ENCODE data around the gene SETDB1.

The SETDB1 gene

DNA sequence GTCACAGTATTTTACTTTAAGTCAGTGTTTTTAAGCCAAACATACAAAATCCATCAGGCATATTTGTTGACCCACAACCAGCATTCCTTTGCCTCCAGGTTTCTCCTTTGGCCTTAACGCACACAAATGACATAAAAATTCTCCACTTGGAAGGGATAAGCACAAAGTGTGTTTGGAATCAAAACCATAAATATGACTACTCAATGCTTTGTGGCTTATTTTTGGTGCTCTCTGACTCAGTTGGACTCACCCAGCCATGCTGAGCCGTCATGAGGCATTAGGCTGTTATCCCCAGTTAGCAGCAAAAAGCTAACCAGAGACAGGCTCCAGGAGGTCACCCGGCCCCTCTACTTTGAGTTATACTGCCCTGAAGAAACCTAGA, 83.0 kb downstream of the SETDB1 start:
- WGBS (ENCODE audit: insufficient coverage), result 60% methylated on average over 2 of the region's 3 CpGs
- Histone ChIP-seq H3K4me3 (ENCODE audit: control insufficient read depth in 1 of 7, extremely low read depth in 1 of 7, insufficient read depth in 4 of 7, low read depth in 2 of 7, low read length in 6 of 7) (peak overlapping the region in 6 of 7 experiments; percentile 75 to 96 (median 84)), H3K36me3 (ENCODE audit: control insufficient read depth in 4 of 4, insufficient read depth in 4 of 4, low read length in 3 of 4) (no peaks in the 10 kb centered on the region), H3K9me3 (ENCODE audit: control extremely low read depth in 1 of 5, control insufficient read depth in 4 of 5, insufficient read depth in 2 of 5, low read depth in 1 of 5, low read length in 4 of 5) (no peaks in the 10 kb centered on the region), H3K4me1 (ENCODE audit: control extremely low read depth in 1 of 4, control insufficient read depth in 4 of 4, insufficient read depth in 4 of 4, low read length in 3 of 4) (peaks cover 34 to 93% (median 81%) of the 10 kb centered on the region in 4 experiments), H3K27ac (ENCODE audit: insufficient read depth in 1 of 2, low read depth in 1 of 2, low read length in 2 of 2, poor library complexity in 1 of 2, severe bottlenecking in 2 of 2) (peak overlapping the region; percentile 95 to 98), H3K27me3 (replicated peaks in 2 of 5; ENCODE audit: control insufficient read depth in 4 of 5, insufficient read depth in 5 of 5, low read length in 4 of 5) (no peaks in the 10 kb centered on the region)
- ChIA-PET POLR2A (no interaction called here), CTCF (interaction anchor here (1.1 to 1.7 kb wide), 2 partner anchors 10 to 29 kb away, joined by 7 read pairs; no protein-coding TSS in a partner anchor)
- no peak for DNase-seq

- Histone ChIP-seq H3K4me1 (ENCODE audit: control extremely low read depth in 1 of 4, control insufficient read depth in 4 of 4, insufficient read depth in 4 of 4, low read length in 3 of 4) (peaks cover 33 to 89% (median 76%) of the 10 kb centered on the region in 4 experiments), H3K36me3 (ENCODE audit: control insufficient read depth in 4 of 4, insufficient read depth in 4 of 4, low read length in 3 of 4) (no peaks in the 10 kb centered on the region), H3K9me3 (ENCODE audit: control extremely low read depth in 1 of 5, control insufficient read depth in 4 of 5, insufficient read depth in 2 of 5, low read depth in 1 of 5, low read length in 4 of 5) (no peaks in the 10 kb centered on the region), H3K27me3 (replicated peaks in 2 of 5; ENCODE audit: control insufficient read depth in 4 of 5, insufficient read depth in 5 of 5, low read length in 4 of 5) (no peaks in the 10 kb centered on the region), H3K4me3 (ENCODE audit: control insufficient read depth in 1 of 7, extremely low read depth in 1 of 7, insufficient read depth in 4 of 7, low read depth in 2 of 7, low read length in 6 of 7) (peak overlapping the region in 2 of 7 experiments; percentile 87 to 88), H3K27ac (ENCODE audit: insufficient read depth in 1 of 2, low read depth in 1 of 2, low read length in 2 of 2, poor library complexity in 1 of 2, severe bottlenecking in 2 of 2) (peak overlapping the region in 1 of 2 experiments; percentile 98)
- DNase-seq, result no peak
- ChIA-PET CTCF (interaction anchor here (1.1 to 1.7 kb wide), 3 partner anchors 11 to 30 kb away, joined by 3 to 7 read pairs (median 7); no protein-coding TSS in a partner anchor), POLR2A (no interaction called here)
- 98% methylated on average over 7 of the region's 8 CpGs for WGBS (ENCODE audit: insufficient coverage)
Measured at GRCh38 chr1:151009674-151010345, 83.6 kb downstream of the SETDB1 start.

DNA sequence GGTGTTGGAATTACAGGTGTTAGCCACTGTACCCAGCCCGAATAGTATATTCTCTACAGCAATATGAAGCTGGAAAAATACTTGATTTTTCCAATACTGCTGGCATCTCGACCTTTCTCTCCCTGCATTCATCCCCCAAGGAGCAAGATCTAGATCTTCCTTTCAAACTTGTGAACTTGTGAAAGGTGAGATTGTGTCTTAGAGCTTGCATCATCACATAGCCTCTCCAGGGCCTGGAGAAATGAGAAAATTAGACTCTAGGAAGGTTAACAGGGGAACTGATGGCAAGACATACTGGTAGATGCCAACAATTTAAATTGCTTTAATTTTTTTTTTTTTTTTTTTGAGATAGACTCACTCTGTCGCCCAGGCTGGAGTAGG, 84.2 kb downstream of the SETDB1 start:
- peak overlapping the region in 1 of 2 experiments; percentile 27 for H3K27ac ChIP-seq (ENCODE audit: insufficient read depth in 1 of 2, low read depth in 1 of 2, low read length in 2 of 2, poor library complexity in 1 of 2, severe bottlenecking in 2 of 2)
- 100% methylated on average over 1 of the region's 3 CpGs for WGBS (ENCODE audit: insufficient coverage)
- CTCF ChIA-PET, result interaction anchor here (1.4 kb wide), 1 partner anchor 12 kb away, joined by 3 read pairs; no protein-coding TSS in a partner anchor
- H3K9me3 ChIP-seq (ENCODE audit: control extremely low read depth in 1 of 5, control insufficient read depth in 4 of 5, insufficient read depth in 2 of 5, low read depth in 1 of 5, low read length in 4 of 5), result no peaks in the 10 kb centered on the region
- H3K4me3 ChIP-seq (ENCODE audit: control insufficient read depth in 1 of 7, extremely low read depth in 1 of 7, insufficient read depth in 4 of 7, low read depth in 2 of 7, low read length in 6 of 7), result no peak overlapping the region
- no peaks in the 10 kb centered on the region for H3K36me3 ChIP-seq (ENCODE audit: control insufficient read depth in 4 of 4, insufficient read depth in 4 of 4, low read length in 3 of 4)
- peaks cover 32 to 84% (median 71%) of the 10 kb centered on the region in 4 experiments for H3K4me1 ChIP-seq (ENCODE audit: control extremely low read depth in 1 of 4, control insufficient read depth in 4 of 4, insufficient read depth in 4 of 4, low read length in 3 of 4)
- DNase-seq, result no peak
- no peaks in the 10 kb centered on the region for H3K27me3 ChIP-seq (replicated peaks in 2 of 5; ENCODE audit: control insufficient read depth in 4 of 5, insufficient read depth in 5 of 5, low read length in 4 of 5)
- POLR2A ChIA-PET, result no interaction called here

GRCh38 chr1:151011154-151011850, 85.1 kb downstream of the SETDB1 start:
- peak in 2 of 3 donors; percentile 80 to 85 for DNase-seq
- WGBS (ENCODE audit: insufficient coverage), result 71% methylated on average over 1 of the region's 4 CpGs
- no peaks in the 10 kb centered on the region for H3K27me3 ChIP-seq (replicated peaks in 2 of 5; ENCODE audit: control insufficient read depth in 4 of 5, insufficient read depth in 5 of 5, low read length in 4 of 5)

GRCh38 chr1:151012684-151013471, 86.7 kb downstream of the SETDB1 start:
- CTCF ChIA-PET, result interaction anchor here (1.0 to 1.9 kb wide), 3 partner anchors 11 to 31 kb away, joined by 3 to 7 read pairs (median 3); partner anchors contain the start of gene ANXA9
- Histone ChIP-seq H3K27me3 (replicated peaks in 2 of 5; ENCODE audit: control insufficient read depth in 4 of 5, insufficient read depth in 5 of 5, low read length in 4 of 5) (no peaks in the 10 kb centered on the region), H3K36me3 (ENCODE audit: control insufficient read depth in 4 of 4, insufficient read depth in 4 of 4, low read length in 3 of 4) (peaks cover 0 to 5% (median 2%) of the 10 kb centered on the region in 4 experiments), H3K27ac (ENCODE audit: insufficient read depth in 1 of 2, low read depth in 1 of 2, low read length in 2 of 2, poor library complexity in 1 of 2, severe bottlenecking in 2 of 2) (peak overlapping the region in 1 of 2 experiments; percentile 59), H3K4me1 (ENCODE audit: control extremely low read depth in 1 of 4, control insufficient read depth in 4 of 4, insufficient read depth in 4 of 4, low read length in 3 of 4) (peaks cover 21 to 58% (median 46%) of the 10 kb centered on the region in 4 experiments), H3K4me3 (ENCODE audit: control insufficient read depth in 1 of 7, extremely low read depth in 1 of 7, insufficient read depth in 4 of 7, low read depth in 2 of 7, low read length in 6 of 7) (no peak overlapping the region), H3K9me3 (ENCODE audit: control extremely low read depth in 1 of 5, control insufficient read depth in 4 of 5, insufficient read depth in 2 of 5, low read depth in 1 of 5, low read length in 4 of 5) (no peaks in the 10 kb centered on the region)
- POLR2A ChIA-PET, result no interaction called here
- WGBS (ENCODE audit: insufficient coverage), result 96% methylated on average over 11 of the region's 14 CpGs
- no peak for DNase-seq

More at GRCh38 chr1:151011154-151011850, 85.1 kb downstream of the SETDB1 start:
- no peaks in the 10 kb centered on the region for H3K9me3 ChIP-seq (ENCODE audit: control extremely low read depth in 1 of 5, control insufficient read depth in 4 of 5, insufficient read depth in 2 of 5, low read depth in 1 of 5, low read length in 4 of 5)
- H3K27ac ChIP-seq (ENCODE audit: insufficient read depth in 1 of 2, low read depth in 1 of 2, low read length in 2 of 2, poor library complexity in 1 of 2, severe bottlenecking in 2 of 2), result peak overlapping the region; percentile 30 to 45
- CTCF ChIA-PET, result interaction anchor here (0.7 to 1.9 kb wide), 5 partner anchors 13 to 60 kb away, joined by 3 to 7 read pairs (median 4); no protein-coding TSS in a partner anchor
- POLR2A ChIA-PET, result interaction anchor here (0.6 to 0.7 kb wide), 2 partner anchors 240 to 246 kb away, joined by 4 to 5 read pairs; partner anchors contain the start of gene CTSS
- H3K4me3 ChIP-seq (ENCODE audit: control insufficient read depth in 1 of 7, extremely low read depth in 1 of 7, insufficient read depth in 4 of 7, low read depth in 2 of 7, low read length in 6 of 7), result peak overlapping the region in 3 of 7 experiments; percentile 1 to 42 (median 12)
- H3K36me3 ChIP-seq (ENCODE audit: control insufficient read depth in 4 of 4, insufficient read depth in 4 of 4, low read length in 3 of 4), result no peaks in the 10 kb centered on the region
- H3K4me1 ChIP-seq (ENCODE audit: control extremely low read depth in 1 of 4, control insufficient read depth in 4 of 4, insufficient read depth in 4 of 4, low read length in 3 of 4), result peaks cover 27 to 74% (median 61%) of the 10 kb centered on the region in 4 experiments

- peak overlapping the region in 1 of 2 experiments; percentile 32 for H3K27ac ChIP-seq (ENCODE audit: insufficient read depth in 1 of 2, low read depth in 1 of 2, low read length in 2 of 2, poor library complexity in 1 of 2, severe bottlenecking in 2 of 2)
- H3K9me3 ChIP-seq (ENCODE audit: control extremely low read depth in 1 of 5, control insufficient read depth in 4 of 5, insufficient read depth in 2 of 5, low read depth in 1 of 5, low read length in 4 of 5), result no peaks in the 10 kb centered on the region
- 32% methylated on average over 2 of the region's 2 CpGs for WGBS (ENCODE audit: insufficient coverage)
- H3K4me3 ChIP-seq (ENCODE audit: control insufficient read depth in 1 of 7, extremely low read depth in 1 of 7, insufficient read depth in 4 of 7, low read depth in 2 of 7, low read length in 6 of 7), result no peak overlapping the region
- H3K4me1 ChIP-seq (ENCODE audit: control extremely low read depth in 1 of 4, control insufficient read depth in 4 of 4, insufficient read depth in 4 of 4, low read length in 3 of 4), result peaks cover 19 to 55% (median 43%) of the 10 kb centered on the region in 4 experiments
- ChIA-PET CTCF (no interaction called here), POLR2A (no interaction called here)
- peak in 2 of 3 donors; percentile 71 to 84 for DNase-seq
- H3K36me3 ChIP-seq (ENCODE audit: control insufficient read depth in 4 of 4, insufficient read depth in 4 of 4, low read length in 3 of 4), result peaks cover 0 to 9% (median 6%) of the 10 kb centered on the region in 4 experiments
- no peaks in the 10 kb centered on the region for H3K27me3 ChIP-seq (replicated peaks in 2 of 5; ENCODE audit: control insufficient read depth in 4 of 5, insufficient read depth in 5 of 5, low read length in 4 of 5)
Measured at GRCh38 chr1:151013518-151013917, 87.4 kb downstream of the SETDB1 start.

Measured in common myeloid progenitor, CD34-positive (primary cell).